A673 (cell line): ENCODE measurements around the gene RITA1. TPM values are rescaled to one million over a fixed set of nuclear protein-coding genes. Genes with fewer than 3 reads are reported as not detected.

Source experiments
- BruUV-seq: library from RNA; stranded (reverse); fragments of 400-500 nt; replicated peaks from 2 replicates; lab custom pipeline; 2021; lab: Mats Ljungman, UMichigan
- CTCF ChIA-PET: fragments of 300-600 bp; sonication (Branson Sonifier 250); formaldehyde crosslinking; loops from one replicate; lab custom pipeline; 2022; ENCODE audit warnings: antibody characterized with exemption; lab: Charles Lee
- POLR2A ChIA-PET: fragments of 300-600 bp; sonication (Branson Sonifier 250); formaldehyde crosslinking; loops from one replicate; lab custom pipeline; 2022; ENCODE audit warnings: antibody characterized with exemption; ENCODE audit not compliant: low non-redundant PET; lab: Charles Lee
- DNase-seq: peaks from one replicate; pipeline ENCODE4 v3.0.0-alpha.2; 2015; ENCODE audit warnings: low spot score
- H3K27ac ChIP-seq: fragments of 200-600 bp; sonication (generic); 2 replicates; pipeline ENCODE4 v1.5.1; 2016; ENCODE audit warnings: mixed run types, low read depth, mild to moderate bottlenecking, mixed read lengths, antibody characterized with exemption, low read length; ENCODE audit not compliant: poor library complexity, severe bottlenecking
- H3K27me3 ChIP-seq: fragments of 200-600 bp; sonication (generic); replicated peaks from 2 replicates; pipeline ENCODE4 v1.6.1; 2017; ENCODE audit warnings: mixed run types, low read depth, mild to moderate bottlenecking, mixed read lengths, antibody characterized with exemption, low read length; ENCODE audit not compliant: insufficient read depth, poor library complexity
- H3K36me3 ChIP-seq: fragments of 200-600 bp; sonication (generic); 2 replicates; pipeline ENCODE4 v1.6.1; 2016; ENCODE audit warnings: mixed run types, mild to moderate bottlenecking, mixed read lengths, antibody characterized with exemption, low read length; ENCODE audit not compliant: insufficient read depth, poor library complexity, severe bottlenecking
- H3K4me1 ChIP-seq: fragments of 200-600 bp; sonication (generic); 2 replicates; pipeline ENCODE4 v1.6.1; 2017; ENCODE audit warnings: mixed run types, mild to moderate bottlenecking, mixed read lengths, antibody characterized with exemption, low read length; ENCODE audit not compliant: insufficient read depth, poor library complexity, severe bottlenecking
- H3K4me3 ChIP-seq: fragments of 200-600 bp; sonication (generic); 2 replicates; pipeline ENCODE4 v1.5.1; 2016; ENCODE audit warnings: low read depth, mixed run types, mild to moderate bottlenecking, mixed read lengths, low read length; ENCODE audit not compliant: poor library complexity, severe bottlenecking
- H3K9me3 ChIP-seq: fragments of 200-600 bp; sonication (generic); 2 replicates; pipeline ENCODE4 v1.6.1; 2016; ENCODE audit warnings: mixed run types, low read depth, mild to moderate bottlenecking, mixed read lengths, antibody characterized with exemption, low read length; ENCODE audit not compliant: poor library complexity, severe bottlenecking
- CTCF ChIP-seq: fragments of 300-800, 200-600 bp; sonication (generic); conservative IDR thresholded peaks from 2 replicates; pipeline ENCODE4 v1.5.1; 2017; ENCODE audit warnings: low read depth, mild to moderate bottlenecking, antibody characterized with exemption, low read length, moderate library complexity, mixed read lengths
- EZH2 ChIP-seq: fragments of 200-600 bp; sonication (generic); IDR thresholded peaks from 2 replicates; pipeline ENCODE4 v1.6.1; 2017; ENCODE audit warnings: borderline replicate concordance, low read depth, mild to moderate bottlenecking, mixed read lengths, antibody characterized with exemption, low read length; ENCODE audit not compliant: poor library complexity, severe bottlenecking
- intact Hi-C: fragments of 100-400 bp; cut with micrococcal nuclease; formaldehyde crosslinking; loops from one replicate; pipeline ENCODE4 v1.10.0; 2022; ENCODE audit not compliant: unreplicated experiment
- total RNA-seq: library from RNA; stranded (reverse); gene quantifications from 2 replicates; pipeline ENCODE4 v1.2.3, GENCODE V29; 2021

RITA1 gene
- total RNA-seq, 1 experiment from 2014 or later: 22.3 TPM

DNA sequence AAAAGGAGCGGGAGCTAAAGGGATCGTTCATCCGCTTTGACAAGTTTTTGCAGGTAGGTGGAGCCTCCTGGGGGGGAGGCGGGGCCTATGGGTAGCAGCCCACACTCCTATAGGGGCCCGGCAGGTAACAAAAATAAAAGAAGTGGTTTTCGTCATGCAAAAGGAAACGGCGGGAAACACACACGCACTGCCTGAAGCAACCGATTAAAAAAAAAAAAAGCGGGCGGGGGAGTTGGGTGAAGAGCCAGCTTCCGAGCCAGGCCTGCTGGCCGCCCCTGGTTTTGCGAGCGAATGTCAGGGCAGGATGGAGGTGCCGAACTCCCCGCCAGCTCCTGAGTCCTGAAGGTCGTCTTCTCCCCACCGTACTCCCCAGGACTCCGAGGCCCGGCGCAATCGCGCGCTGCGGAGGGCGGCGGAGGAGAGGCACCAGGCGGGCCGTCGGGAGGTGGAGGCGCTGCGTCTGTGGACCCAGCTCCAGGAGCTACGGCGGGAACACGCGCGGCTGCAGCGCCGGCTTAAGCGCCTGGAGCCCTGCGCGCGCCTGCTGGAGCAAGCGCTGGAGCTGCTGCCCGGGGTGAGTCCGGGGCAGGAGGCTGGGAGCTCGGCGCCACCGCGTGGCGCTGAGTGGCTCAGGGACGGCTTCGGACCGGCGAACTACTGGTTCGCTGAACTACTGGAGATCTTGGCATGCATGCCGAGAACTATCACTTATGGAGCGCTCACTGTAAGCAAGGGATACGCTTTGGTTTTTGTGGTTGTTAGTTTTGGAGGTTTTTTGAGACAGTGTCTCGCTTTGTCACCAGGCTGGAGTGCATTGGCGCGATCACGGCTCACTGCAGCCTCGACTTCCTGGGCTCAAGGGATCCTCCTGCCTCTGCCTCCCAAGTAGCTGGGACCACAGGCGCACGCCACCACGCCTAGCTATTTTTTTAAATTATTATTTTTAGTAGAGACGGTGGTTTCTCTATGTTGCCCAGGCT lies 32.4 kb upstream of the RITA1 start:
- H3K9me3 ChIP-seq: no peaks in the 10 kb centered on the region
- TF ChIP-seq EZH2: no peak
- TF ChIP-seq CTCF: peak; percentile 64
- POLR2A ChIA-PET: no interaction called here
- CTCF ChIA-PET: interaction anchor here (0.6 to 2.6 kb wide), 4 partner anchors 18 to 162 kb away, joined by 3 to 15 read pairs (median 4); partner anchors contain the start of gene RASAL1
- intact Hi-C loops: loop anchor here (5.0 to 10.0 kb wide), 2 partner anchors 101 to 158 kb away; no protein-coding TSS in a partner anchor
- peaks cover 5% of the 10 kb centered on the region for H3K27me3 ChIP-seq
- no peaks in the 10 kb centered on the region for H3K36me3 ChIP-seq
- peak; percentile 82 for DNase-seq
- BruUV-seq: no TSS peak
- H3K4me3 ChIP-seq: peak overlapping the region; percentile 44
- H3K4me1 ChIP-seq: peaks cover 17% of the 10 kb centered on the region
- H3K27ac ChIP-seq: no peak overlapping the region

DNA sequence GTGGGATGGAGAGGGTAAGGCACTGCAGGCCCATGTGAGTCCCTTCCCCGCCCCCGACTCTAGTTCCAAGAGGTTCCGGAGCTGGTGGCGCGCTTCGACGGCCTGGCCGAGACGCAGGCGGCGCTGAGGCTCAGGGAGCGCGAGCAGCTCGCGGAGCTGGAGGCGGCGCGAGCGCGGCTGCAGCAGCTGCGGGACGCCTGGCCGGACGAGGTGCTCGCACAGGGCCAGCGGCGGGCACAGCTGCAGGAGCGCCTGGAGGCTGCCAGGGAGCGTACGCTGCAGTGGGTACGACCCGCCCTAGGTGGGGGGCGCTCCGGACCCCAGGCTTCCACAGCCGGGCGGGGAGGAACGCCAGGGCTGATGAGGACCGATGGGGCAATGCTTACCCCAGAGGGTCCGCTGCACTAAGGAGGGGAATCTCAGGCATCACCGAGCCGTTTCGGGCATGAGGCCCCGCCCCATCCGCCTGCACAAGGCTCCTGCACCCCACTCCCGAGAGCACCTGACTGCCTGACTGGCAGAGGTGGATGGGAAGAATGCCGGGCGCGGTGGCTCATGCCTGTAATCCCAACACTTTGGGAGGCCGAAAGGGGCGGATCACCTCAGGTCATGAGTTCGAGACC lies 31.1 kb upstream of the RITA1 start:
- peaks cover 5% of the 10 kb centered on the region for H3K27me3 ChIP-seq
- H3K4me3 ChIP-seq: peak overlapping the region; percentile 6
- peaks cover 14% of the 10 kb centered on the region for H3K4me1 ChIP-seq
- peak; percentile 31 for DNase-seq
- intact Hi-C loops: loop anchor here (5.0 to 10.0 kb wide), 2 partner anchors 102 to 160 kb away; no protein-coding TSS in a partner anchor
- BruUV-seq: no TSS peak
- ChIA-PET POLR2A (no interaction called here), CTCF (interaction anchor here (0.7 to 2.6 kb wide), 2 partner anchors 134 to 162 kb away, joined by 5 to 15 read pairs; no protein-coding TSS in a partner anchor)
- TF ChIP-seq CTCF: no peak
- H3K9me3 ChIP-seq: no peaks in the 10 kb centered on the region
- no peak overlapping the region for H3K27ac ChIP-seq
- peaks cover 13% of the 10 kb centered on the region for H3K36me3 ChIP-seq

DNA sequence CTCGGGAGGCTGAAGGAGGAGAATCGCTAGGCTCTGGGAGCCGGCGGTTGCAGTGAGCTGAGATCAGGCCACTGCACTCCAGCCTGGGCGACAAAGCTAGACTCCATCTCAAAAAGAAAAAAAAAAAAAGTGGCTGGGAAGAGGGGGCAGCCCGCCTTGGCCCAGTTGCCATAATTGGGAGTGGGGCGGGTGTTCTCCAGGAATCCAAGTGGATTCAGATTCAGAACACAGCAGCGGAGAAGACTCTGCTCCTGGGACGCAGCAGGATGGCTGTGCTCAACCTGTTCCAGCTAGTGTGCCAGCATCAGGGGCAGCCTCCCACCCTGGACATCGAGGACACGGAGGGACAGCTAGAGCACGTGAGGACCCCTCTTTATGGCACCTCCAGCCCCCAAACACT lies 30.5 kb upstream of the RITA1 start:
- Histone ChIP-seq H3K36me3 (peaks cover 18% of the 10 kb centered on the region), H3K4me3 (no peak overlapping the region), H3K9me3 (no peaks in the 10 kb centered on the region), H3K4me1 (peaks cover 8% of the 10 kb centered on the region), H3K27me3 (peaks cover 5% of the 10 kb centered on the region), H3K27ac (no peak overlapping the region)
- ChIA-PET POLR2A (no interaction called here), CTCF (interaction anchor here (0.7 kb wide), 1 partner anchor 134 kb away, joined by 5 read pairs; no protein-coding TSS in a partner anchor)
- TF ChIP-seq EZH2 (no peak), CTCF (no peak)
- BruUV-seq: no TSS peak
- intact Hi-C loops: loop anchor here (10.0 kb wide), 1 partner anchor 160 kb away; no protein-coding TSS in a partner anchor
- no peak for DNase-seq
